Non-pigmented ciliary epithelial cell (primary cell): ENCODE results near the gene FIGLA.
"Not testable (repeated sequence)": the region's sequence is repeated elsewhere in the genome, so short reads cannot be mapped to it uniquely, and the experiment has no call there.

Experiments used
- DNase-seq: peaks from one replicate; pipeline ENCODE4 v3.0.0-alpha.2; 2010; ENCODE audit warnings: low read depth

FIGLA gene

DNA sequence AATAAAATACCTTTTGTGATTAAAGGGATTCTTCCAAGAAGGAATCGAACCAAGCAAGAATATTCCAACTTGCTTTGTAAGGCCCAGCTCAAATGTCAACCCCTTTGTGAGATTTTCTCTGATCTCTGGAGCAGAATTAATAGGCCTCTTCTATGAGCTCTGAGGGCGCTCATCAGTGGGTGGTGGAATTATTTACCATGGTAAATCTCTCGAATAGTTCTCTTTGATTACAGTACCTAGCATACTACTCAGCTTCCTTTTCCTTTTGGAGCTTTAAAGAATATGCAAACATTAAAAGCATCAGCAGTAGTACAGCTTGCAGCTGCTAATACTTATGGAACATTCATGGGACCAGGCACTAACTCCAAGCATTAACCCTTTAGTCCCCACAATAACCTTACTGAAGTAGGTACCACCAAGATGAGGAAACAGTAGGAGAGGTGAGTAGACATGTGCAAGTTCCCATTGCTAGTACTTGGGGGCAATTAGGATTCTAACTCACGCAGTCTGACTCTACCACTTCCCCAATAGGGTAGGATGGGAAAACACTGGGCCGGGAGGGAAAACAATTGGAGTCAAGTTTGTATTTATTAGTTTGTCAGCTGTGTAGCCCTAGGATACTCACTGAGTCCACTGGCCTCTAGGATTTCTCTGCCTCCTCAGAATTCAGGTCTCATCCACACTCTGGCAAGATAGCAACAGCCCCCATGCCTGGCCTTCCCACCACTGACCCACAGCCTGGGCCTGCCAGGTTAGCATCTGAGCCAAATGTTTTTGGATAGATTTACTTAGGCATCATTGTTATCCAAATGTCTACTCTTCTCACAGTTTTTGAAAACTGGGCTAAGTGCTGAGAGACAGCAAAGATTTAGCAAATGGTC is 44.1 kb downstream of the FIGLA start:
- no peak for DNase-seq

- DNase-seq, result no peak
Measured at GRCh38 chr2:70745276-70745825, 45.1 kb downstream of the FIGLA start.

GRCh38 chr2:70744397-70744796 is 46.0 kb downstream of the FIGLA start:
- DNase-seq, result no peak

DNA sequence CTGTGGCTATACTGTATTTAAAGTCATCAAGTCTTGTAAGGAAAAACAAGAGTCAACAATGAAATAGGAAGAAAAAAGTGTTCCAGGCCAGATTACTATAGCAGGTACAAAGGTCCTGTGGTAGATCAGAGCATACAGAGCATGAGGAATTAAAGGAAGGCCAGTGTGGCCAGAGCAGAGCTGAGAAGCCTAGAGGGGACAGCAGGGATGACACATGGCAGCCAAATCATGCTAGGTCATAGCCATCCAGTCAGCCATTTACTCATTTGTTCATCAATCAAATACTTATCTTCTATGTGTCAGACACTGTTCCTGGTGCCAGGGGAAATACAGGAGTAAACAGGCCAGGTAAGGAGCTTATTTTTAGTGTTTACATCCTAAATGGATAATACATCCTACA is 46.8 kb downstream of the FIGLA start:
- no peak for DNase-seq

GRCh38 chr2:70743068-70743467 is 47.4 kb downstream of the FIGLA start:
- no peak for DNase-seq

GRCh38 chr2:70739492-70739891 is 51.0 kb downstream of the FIGLA start:
- DNase-seq, result not testable (repeated sequence)

DNA sequence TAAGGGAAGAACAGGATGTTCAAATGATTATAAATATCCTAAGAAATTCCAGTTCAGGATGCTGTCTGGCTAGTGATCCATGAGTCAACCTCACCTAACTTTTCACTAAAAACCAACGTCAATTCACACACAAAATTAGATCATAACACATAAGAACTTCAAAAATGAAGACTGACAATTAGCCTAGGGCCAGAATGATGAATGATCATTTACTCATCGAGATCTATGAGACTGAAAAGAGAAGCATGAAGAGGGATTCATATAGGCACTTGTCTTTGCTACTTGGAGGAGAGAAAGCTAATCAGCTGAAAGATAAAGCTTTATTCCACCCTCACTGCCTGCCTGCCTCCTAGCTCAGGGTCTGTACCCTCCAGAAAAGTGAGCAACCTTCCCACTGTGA is 52.3 kb downstream of the FIGLA start:
- no peak for DNase-seq

GRCh38 chr2:70735071-70735470 is 55.4 kb downstream of the FIGLA start:
- DNase-seq, result no peak

- DNase-seq, result no peak
Measured at GRCh38 chr2:70733646-70734180, 56.7 kb downstream of the FIGLA start.

DNA sequence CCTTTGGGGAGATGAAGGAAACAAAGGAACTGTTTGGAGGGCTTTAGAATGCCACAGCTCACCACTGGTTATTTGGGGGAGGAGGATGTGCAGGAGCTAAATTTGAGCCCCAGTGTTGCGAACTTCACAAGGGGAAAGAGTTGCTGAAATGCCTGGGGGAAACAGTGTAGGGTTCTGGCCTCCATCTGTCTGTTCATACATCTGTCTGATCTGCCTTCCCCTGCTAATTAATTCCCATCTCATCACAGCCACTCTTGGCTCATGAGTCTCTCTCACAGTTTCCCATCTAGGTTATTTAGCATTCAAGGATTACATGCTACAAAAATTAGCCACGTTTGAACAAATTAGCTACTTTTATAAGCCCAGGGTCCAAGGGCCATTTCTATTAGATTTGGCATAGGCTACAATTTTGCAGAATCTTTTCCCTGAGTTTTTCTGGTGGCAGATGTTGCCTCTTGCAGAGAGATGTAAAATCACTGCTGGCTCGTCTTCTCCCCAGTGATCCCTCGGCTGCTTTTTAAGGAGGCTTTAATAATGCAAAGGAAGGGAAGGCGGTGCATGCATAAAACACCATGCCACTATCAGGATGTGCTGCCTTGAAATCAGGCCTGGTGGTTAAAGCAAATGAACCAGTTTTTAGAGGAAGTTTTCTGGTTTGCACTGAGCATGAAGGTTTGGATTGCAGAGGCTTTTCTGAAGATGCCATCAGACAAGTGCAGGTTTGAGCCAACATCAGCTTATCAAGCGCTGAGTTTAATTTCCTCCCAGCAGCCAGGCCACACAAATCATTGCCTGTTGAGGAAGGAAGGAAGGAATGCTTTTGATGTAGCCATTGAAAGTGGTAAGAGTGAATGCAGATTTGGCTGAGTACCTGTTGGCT is 57.4 kb downstream of the FIGLA start:
- no peak for DNase-seq

DNA sequence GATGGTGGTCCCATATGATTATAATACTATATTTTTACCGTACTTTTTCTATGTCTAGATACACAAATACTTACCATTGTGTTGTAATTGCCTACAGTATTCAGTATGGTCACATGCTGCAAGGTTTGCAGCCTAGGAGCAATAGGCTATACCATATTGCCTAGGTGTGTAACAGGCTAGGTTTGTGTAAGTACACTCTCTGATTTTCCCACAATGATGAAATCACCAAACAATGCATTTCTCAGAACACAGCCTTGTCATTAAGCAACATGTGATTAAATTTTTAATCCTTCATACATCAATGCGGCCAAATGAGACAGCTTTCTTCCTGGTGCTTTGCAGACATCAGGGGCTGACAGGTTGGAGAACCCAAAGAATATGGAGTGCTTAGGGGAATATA is 59.7 kb downstream of the FIGLA start:
- DNase-seq, result no peak

- no peak for DNase-seq
Measured at GRCh38 chr2:70729647-70730046, 60.8 kb downstream of the FIGLA start.

DNA sequence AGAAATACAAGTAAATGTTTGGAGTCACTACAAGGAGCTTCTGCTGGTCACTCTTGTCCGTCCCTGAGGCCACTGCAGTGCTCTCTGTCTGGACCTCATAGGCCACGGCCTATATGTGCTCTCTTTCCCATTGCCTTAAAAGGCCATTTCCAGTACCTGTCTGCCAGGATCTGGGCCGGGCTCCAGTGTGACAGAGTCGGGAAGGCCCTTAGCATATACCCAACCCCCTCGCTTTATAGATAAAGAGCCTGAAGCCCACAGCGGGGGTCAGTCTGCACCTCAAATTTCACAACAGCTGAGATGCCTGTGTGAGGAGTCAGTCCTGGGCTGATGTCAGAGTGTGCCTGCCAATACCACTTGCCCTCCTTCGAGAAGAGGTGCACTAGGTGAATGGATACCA is 62.3 kb downstream of the FIGLA start:
- DNase-seq, result no peak
